Left lung (tissue), 10 donors: Measurements from ENCODE around the gene TNIK. TPM values are rescaled to one million over a fixed set of nuclear protein-coding genes. Genes with fewer than 3 reads are reported as not detected.

Experiments used
- ATAC-seq: fragments of 200-7000 bp; cut with Tn5 transposase; one replicate; pipeline ENCODE4 v1.9.1; 2020; ENCODE audit warnings: moderate library complexity
- DNase-seq, 4 donors: peaks; one replicate each; pipeline ENCODE4 v3.0.0-alpha.2; 2013 to 2020
- H3K27ac ChIP-seq, 2 donors: fragments of 200-600 bp; sonication (generic) in 1 of 2; one replicate each; pipeline versions ENCODE4 v1.5.0 to v1.8.0; 2020 to 2021
- H3K27me3 ChIP-seq, 2 donors: fragments of 200-600 bp; sonication (generic) in 1 of 2; one replicate each; pipeline versions ENCODE4 v1.5.0 to v1.8.0; 2020 to 2021
- H3K36me3 ChIP-seq, 2 donors: fragments of 200-600 bp; sonication (generic) in 1 of 2; one replicate each; pipeline versions ENCODE4 v1.5.0 to v1.8.0; 2020 to 2021
- H3K4me1 ChIP-seq, 2 donors: fragments of 200-600 bp; one replicate each; pipeline ENCODE4 v1.8.0; 2021
- H3K4me3 ChIP-seq, 2 donors: fragments of 200-600 bp; sonication (generic) in 1 of 2; one replicate each; pipeline versions ENCODE4 v1.5.0 to v1.8.0; 2020 to 2021; ENCODE audit warnings: mild to moderate bottlenecking in 1 of 2
- H3K9me3 ChIP-seq, 2 donors: fragments of 200-600 bp; sonication (generic) in 1 of 2; one replicate each; pipeline versions ENCODE4 v1.5.0 to v1.8.0; 2020 to 2021
- intact Hi-C, 2 donors: fragments of 100-400 bp; cut with DNase I; formaldehyde crosslinking; loops; one replicate each; pipeline versions ENCODE4 v1.11.2 to v1.14.2; 2022
- polyA plus RNA-seq, 6 donors: library from polyadenylated mRNA; unstranded; fragments of 120-200 nt; gene quantifications; one replicate each; pipeline ENCODE4 v1.2.1, GENCODE V29; 2013; ENCODE audit not compliant: insufficient read length in 6 of 6
- total RNA-seq, 2 donors: library from RNA; stranded (reverse); fragmentation: NEBNext Ultra II Directional; extraction: Animal tissue kit (Norgen Biotek cat#: 25700); gene quantifications; one replicate each; pipeline ENCODE4 v1.2.1, GENCODE V29; 2021
- TF ChIP-seq, protein P1 (sequence below), 2 donors: fragments of 200-600 bp; sonication (generic) in 1 of 2; IDR thresholded peaks; one replicate each; pipeline versions ENCODE4 v1.5.0 to v1.8.0; 2021; ENCODE audit warnings: antibody characterized with exemption in 2 of 2
- donor health status: DM: no; HTN: yes; CAD: no.
- donor health status: DM: no; HTN: no; CAD: no.

TNIK gene
- total and polyA plus RNA-seq, 8 donors, result 14.8 to 42.0 (median 17.4) TPM

- ATAC-seq, result no peak
- no peak for DNase-seq
- H3K9me3 ChIP-seq, result no peaks in the 10 kb centered on the region
- intact Hi-C loops, result loop anchor here in 1 of 2 donors (10.0 kb wide), 1 partner anchor 380 kb away; no protein-coding TSS in a partner anchor
- no peaks in the 10 kb centered on the region for H3K27me3 ChIP-seq
- H3K4me3 ChIP-seq, result no peak overlapping the region
- H3K27ac ChIP-seq, result no peak overlapping the region
- peaks cover 0 to 3% of the 10 kb centered on the region in 2 donors for H3K4me1 ChIP-seq
- no peaks in the 10 kb centered on the region for H3K36me3 ChIP-seq
- TF ChIP-seq, protein P1, sequence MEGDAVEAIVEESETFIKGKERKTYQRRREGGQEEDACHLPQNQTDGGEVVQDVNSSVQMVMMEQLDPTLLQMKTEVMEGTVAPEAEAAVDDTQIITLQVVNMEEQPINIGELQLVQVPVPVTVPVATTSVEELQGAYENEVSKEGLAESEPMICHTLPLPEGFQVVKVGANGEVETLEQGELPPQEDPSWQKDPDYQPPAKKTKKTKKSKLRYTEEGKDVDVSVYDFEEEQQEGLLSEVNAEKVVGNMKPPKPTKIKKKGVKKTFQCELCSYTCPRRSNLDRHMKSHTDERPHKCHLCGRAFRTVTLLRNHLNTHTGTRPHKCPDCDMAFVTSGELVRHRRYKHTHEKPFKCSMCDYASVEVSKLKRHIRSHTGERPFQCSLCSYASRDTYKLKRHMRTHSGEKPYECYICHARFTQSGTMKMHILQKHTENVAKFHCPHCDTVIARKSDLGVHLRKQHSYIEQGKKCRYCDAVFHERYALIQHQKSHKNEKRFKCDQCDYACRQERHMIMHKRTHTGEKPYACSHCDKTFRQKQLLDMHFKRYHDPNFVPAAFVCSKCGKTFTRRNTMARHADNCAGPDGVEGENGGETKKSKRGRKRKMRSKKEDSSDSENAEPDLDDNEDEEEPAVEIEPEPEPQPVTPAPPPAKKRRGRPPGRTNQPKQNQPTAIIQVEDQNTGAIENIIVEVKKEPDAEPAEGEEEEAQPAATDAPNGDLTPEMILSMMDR (IDR thresholded peaks at IDR 0.05), result no peak
These were observed 275.8 kb downstream of the TNIK start for GRCh38 chr3:171184372-171184771.

GRCh38 chr3:171183042-171183441 lies 277.2 kb downstream of the TNIK start:
- Histone ChIP-seq H3K36me3 (no peaks in the 10 kb centered on the region), H3K27ac (no peak overlapping the region), H3K4me1 (peaks cover 0 to 6% of the 10 kb centered on the region in 2 donors), H3K4me3 (no peak overlapping the region), H3K9me3 (no peaks in the 10 kb centered on the region), H3K27me3 (no peaks in the 10 kb centered on the region)
- TF ChIP-seq, protein P1 (IDR thresholded peaks at IDR 0.05), result no peak
- intact Hi-C loops, result loop anchor here in 1 of 2 donors (10.0 kb wide), 1 partner anchor 382 kb away; no protein-coding TSS in a partner anchor
- DNase-seq, result no peak
- ATAC-seq, result no peak

DNA sequence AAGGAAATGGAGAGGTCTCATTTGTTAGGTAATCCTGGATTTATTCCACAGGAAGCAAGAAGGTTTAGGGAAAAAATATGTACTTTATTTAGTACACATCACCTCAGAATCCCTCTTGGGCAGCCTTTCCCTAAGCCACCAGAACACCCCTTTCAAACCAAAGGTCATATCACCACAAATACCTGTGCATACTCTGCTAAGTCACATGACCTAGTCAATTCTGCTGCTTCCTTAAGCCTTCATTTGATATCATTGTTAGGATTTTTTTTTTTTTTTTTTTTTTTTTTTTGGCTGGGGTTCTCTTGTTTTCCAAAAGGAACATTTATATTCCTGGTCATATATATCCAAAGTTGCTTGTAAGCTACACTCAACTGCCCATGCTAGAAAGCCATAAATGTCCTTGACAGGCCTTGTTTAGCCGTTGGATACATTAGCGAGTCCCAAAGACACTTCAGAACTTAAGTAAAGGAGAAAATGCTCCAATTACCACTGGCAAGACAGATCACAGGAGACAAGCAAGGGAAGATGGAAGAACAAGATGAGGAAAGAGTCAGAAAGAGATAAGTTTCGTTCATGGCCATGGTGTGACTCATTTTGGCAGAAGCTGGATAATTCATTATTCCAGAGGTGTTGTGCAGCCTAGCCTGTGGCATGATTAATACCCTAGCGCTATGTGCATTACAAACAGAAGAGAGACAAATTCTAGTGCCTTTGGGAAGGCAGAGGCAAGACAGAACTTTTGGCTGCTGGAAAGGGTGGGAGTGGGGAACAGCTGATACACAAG lies 278.1 kb downstream of the TNIK start:
- no peaks in the 10 kb centered on the region for H3K27me3 ChIP-seq
- no peaks in the 10 kb centered on the region for H3K36me3 ChIP-seq
- TF ChIP-seq, protein P1 (IDR thresholded peaks at IDR 0.05), result no peak
- peaks cover 0 to 6% of the 10 kb centered on the region in 2 donors for H3K4me1 ChIP-seq
- no peaks in the 10 kb centered on the region for H3K9me3 ChIP-seq
- intact Hi-C loops, result loop anchor here in 1 of 2 donors (10.0 kb wide), 1 partner anchor 383 kb away; no protein-coding TSS in a partner anchor
- ATAC-seq (peak; percentile 16), DNase-seq (no peak)
- H3K27ac ChIP-seq, result no peak overlapping the region
- no peak overlapping the region for H3K4me3 ChIP-seq

DNA sequence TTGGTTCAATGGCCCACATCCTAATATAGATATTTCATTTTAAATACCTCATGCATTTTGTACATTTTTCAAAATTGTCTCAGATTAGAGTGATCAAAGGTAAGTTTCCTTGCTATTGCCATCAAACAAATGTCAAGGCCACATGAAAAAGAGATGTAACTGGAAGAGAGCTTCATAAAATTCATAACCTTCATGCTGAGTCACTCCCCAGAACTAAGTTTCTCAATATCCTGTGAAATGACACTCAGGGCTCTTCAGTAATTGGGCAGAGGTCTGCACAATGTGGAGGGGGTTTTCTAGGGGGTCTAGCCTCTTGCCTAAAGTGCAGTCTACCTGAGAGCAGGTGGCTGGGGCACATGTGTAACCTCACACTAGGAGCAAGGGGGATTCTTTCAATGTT lies 281.5 kb downstream of the TNIK start:
- no peak overlapping the region for H3K27ac ChIP-seq
- intact Hi-C loops, result no loop called here
- TF ChIP-seq, protein P1 (IDR thresholded peaks at IDR 0.05), result no peak
- no peaks in the 10 kb centered on the region for H3K27me3 ChIP-seq
- ATAC-seq (no peak), DNase-seq (no peak)
- H3K36me3 ChIP-seq, result no peaks in the 10 kb centered on the region
- H3K4me3 ChIP-seq, result no peak overlapping the region
- no peaks in the 10 kb centered on the region for H3K9me3 ChIP-seq
- H3K4me1 ChIP-seq, result peaks cover 0 to 12% of the 10 kb centered on the region in 2 donors

DNA sequence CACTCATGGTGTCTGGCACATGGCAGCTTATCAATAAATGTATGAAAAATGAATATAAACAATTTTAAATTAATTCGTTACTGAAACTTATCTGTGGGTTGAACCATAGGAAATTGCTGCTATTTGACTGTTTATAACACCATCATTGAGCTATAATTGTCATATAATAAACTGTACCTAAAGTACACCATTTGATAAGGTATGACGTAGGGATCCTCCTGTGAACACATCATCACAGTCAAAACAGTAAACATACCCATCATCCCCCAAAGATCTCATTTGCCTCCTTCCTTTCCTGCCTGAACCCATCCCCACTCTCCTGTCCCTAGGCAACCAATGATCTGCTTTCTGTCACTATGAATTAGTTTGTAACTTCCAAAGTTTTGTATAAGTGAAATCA lies 282.7 kb downstream of the TNIK start:
- Histone ChIP-seq H3K27ac (no peak overlapping the region), H3K27me3 (no peaks in the 10 kb centered on the region), H3K4me1 (peaks cover 0 to 13% of the 10 kb centered on the region in 2 donors), H3K36me3 (no peaks in the 10 kb centered on the region), H3K4me3 (no peak overlapping the region), H3K9me3 (no peaks in the 10 kb centered on the region)
- intact Hi-C loops, result no loop called here
- TF ChIP-seq, protein P1 (IDR thresholded peaks at IDR 0.05), result no peak
- DNase-seq (no peak), ATAC-seq (no peak)
